ENCODE results near the gene RALGPS1. TPM values are rescaled to one million over a fixed set of nuclear protein-coding genes. Genes with fewer than 3 reads are reported as not detected.
A peak's percentile ranks its signal among the peaks of the same experiment; 100 is the strongest.

RALGPS1 gene
- total RNA-seq, 2 donors from 2014 or later: 9.7 to 17.7 TPM

GRCh38 chr9:127159325-127159801 lies 244.8 kb downstream of the RALGPS1 start:
- TF ChIP-seq, protein P1, sequence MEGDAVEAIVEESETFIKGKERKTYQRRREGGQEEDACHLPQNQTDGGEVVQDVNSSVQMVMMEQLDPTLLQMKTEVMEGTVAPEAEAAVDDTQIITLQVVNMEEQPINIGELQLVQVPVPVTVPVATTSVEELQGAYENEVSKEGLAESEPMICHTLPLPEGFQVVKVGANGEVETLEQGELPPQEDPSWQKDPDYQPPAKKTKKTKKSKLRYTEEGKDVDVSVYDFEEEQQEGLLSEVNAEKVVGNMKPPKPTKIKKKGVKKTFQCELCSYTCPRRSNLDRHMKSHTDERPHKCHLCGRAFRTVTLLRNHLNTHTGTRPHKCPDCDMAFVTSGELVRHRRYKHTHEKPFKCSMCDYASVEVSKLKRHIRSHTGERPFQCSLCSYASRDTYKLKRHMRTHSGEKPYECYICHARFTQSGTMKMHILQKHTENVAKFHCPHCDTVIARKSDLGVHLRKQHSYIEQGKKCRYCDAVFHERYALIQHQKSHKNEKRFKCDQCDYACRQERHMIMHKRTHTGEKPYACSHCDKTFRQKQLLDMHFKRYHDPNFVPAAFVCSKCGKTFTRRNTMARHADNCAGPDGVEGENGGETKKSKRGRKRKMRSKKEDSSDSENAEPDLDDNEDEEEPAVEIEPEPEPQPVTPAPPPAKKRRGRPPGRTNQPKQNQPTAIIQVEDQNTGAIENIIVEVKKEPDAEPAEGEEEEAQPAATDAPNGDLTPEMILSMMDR (IDR thresholded peaks at IDR 0.05): no peak
- peaks cover 0 to 34% of the 10 kb centered on the region in 2 donors for H3K4me1 ChIP-seq
- H3K4me3 ChIP-seq: no peak overlapping the region
- no peaks in the 10 kb centered on the region for H3K9me3 ChIP-seq
- no peaks in the 10 kb centered on the region for H3K27me3 ChIP-seq
- no peaks in the 10 kb centered on the region for H3K36me3 ChIP-seq
- no peak overlapping the region for H3K27ac ChIP-seq
- peak; percentile 64 for DNase-seq (ENCODE audit: low spot score)

DNA sequence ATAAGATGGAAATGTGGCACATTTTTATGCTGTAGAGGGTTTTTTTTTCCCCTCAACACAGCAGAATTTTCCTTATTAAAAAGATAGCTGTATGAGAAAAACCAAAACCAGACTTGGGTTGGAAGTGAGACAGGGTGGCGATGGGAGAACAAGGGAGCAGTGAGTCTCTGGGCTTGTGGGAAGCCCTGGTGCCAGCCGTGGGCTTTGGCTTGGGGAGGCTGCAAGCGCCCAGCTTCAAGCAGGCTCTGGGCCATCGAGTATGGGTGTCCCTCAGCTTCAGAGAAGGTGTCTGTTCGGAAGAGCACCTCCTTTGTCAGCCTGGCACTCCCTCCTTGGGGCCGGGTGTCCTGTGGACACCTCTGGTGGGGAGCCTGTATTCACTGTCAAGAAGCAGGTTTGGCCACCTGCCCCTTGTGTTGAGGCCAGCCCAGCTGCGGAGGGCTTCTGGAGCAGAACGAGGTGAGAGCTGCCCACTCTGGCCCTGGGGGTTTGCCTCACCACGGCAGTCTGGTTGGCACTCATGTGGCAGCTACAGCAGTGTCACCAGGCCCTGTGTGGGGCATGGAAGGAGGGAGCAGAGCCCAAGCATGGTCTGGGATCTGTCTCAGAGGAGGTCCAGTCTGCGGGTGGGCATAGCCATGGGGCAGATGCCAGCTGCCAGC lies 245.5 kb downstream of the RALGPS1 start:
- DNase-seq (ENCODE audit: low spot score): no peak
- Histone ChIP-seq H3K27me3 (no peaks in the 10 kb centered on the region), H3K27ac (no peak overlapping the region), H3K4me1 (peaks cover 0 to 27% of the 10 kb centered on the region in 2 donors), H3K4me3 (no peak overlapping the region), H3K36me3 (no peaks in the 10 kb centered on the region), H3K9me3 (no peaks in the 10 kb centered on the region)
- TF ChIP-seq, protein P1 (IDR thresholded peaks at IDR 0.05): no peak

- Histone ChIP-seq H3K4me3 (no peak overlapping the region), H3K9me3 (no peaks in the 10 kb centered on the region), H3K4me1 (peaks cover 0 to 22% of the 10 kb centered on the region in 2 donors), H3K36me3 (no peaks in the 10 kb centered on the region), H3K27me3 (no peaks in the 10 kb centered on the region), H3K27ac (no peak overlapping the region)
- DNase-seq (ENCODE audit: low spot score): no peak
- TF ChIP-seq, protein P1 (IDR thresholded peaks at IDR 0.05): no peak
Measured at GRCh38 chr9:127161081-127161624, 246.6 kb downstream of the RALGPS1 start.

DNA sequence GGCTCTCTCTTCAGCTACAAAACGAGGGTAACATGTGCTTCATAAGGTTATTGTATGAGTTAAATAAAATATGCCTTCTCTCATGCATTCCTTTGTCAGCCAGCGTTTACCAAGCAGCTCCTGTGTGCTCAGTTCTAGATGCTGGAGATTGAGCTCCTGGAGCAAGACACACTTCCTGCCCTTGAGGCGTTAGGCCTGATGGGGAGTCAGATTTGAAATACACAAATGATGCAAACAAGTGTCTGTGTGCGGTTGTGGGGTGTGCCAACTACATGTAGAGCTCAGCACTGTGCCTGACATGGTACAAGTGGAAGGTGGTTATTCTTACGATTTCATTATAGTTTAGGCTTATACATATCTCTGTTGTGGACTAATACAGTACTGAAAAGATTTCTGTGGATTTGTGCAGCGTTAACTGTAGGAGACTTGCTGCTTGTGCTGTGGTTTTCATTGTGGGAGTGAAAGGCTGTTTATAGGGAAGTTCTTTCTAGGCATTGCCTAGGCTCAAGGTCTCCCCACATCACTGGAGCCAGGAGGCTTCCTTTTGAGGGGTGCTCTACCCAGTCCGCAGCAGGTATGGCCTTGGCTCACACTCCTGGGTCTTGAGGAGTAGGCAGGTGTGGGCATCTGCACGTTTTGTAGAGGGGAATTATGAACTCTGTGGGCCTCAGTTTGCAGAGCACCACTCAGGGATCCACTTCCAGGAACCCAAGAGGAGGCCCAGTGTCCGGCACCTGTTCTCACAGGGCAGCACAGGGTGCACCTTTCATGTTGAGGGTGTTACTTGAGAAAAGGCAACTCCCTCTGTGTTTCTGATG lies 247.7 kb downstream of the RALGPS1 start:
- no peaks in the 10 kb centered on the region for H3K9me3 ChIP-seq
- H3K4me1 ChIP-seq: peaks cover 0 to 22% of the 10 kb centered on the region in 2 donors
- no peaks in the 10 kb centered on the region for H3K36me3 ChIP-seq
- no peaks in the 10 kb centered on the region for H3K27me3 ChIP-seq
- H3K27ac ChIP-seq: no peak overlapping the region
- H3K4me3 ChIP-seq: no peak overlapping the region
- no peak for DNase-seq (ENCODE audit: low spot score)
- TF ChIP-seq, protein P1 (IDR thresholded peaks at IDR 0.05): no peak

DNA sequence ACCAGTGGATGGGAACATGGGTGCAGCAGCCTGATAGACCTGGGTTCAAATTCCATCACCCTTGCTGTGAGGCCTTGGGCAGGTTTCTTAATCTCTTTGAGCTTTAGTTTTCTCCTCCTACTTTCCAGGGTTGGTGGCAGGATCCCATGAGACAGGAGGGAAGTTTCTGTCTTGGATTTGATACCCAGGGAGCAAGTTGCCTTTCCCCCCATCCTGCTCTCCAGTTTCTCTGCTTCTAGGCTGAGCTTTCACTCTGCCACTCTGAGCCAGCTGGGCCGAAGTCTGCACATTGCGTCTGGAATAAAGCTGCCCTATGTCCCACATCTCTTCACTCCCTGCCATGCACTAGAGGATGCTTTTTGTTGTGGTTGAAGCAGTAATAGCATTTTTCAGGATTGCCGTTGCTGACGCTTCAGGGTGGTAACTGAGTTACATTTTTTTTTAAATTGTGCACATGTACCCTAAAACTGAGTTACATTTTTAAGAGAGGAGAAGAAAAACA lies 248.3 kb downstream of the RALGPS1 start:
- H3K36me3 ChIP-seq: no peaks in the 10 kb centered on the region
- no peak overlapping the region for H3K27ac ChIP-seq
- peaks cover 0 to 22% of the 10 kb centered on the region in 2 donors for H3K4me1 ChIP-seq
- no peaks in the 10 kb centered on the region for H3K27me3 ChIP-seq
- no peaks in the 10 kb centered on the region for H3K9me3 ChIP-seq
- DNase-seq (ENCODE audit: low spot score): no peak
- no peak overlapping the region for H3K4me3 ChIP-seq
- TF ChIP-seq, protein P1 (IDR thresholded peaks at IDR 0.05): no peak

Data from right atrium auricular region (tissue), 2 donors.